H1 (cell line): Measurements from ENCODE around the gene SFMBT2.

Experiments used
- CEBPB ChIP-seq: IDR thresholded peaks from 2 replicates; pipeline ENCODE4 v1.6.1; 2012; ENCODE audit warnings: low read depth, low read length
- EZH2 ChIP-seq: fragments of 200-600 bp; sonication (generic); IDR thresholded peaks from 2 replicates; pipeline ENCODE4 v1.7.1; 2012; ENCODE audit warnings: low read depth, mild to moderate bottlenecking, moderate library complexity, low read length, inconsistent platforms; ENCODE audit not compliant: severe bottlenecking
- GTF2F1 ChIP-seq: IDR thresholded peaks from 2 replicates; pipeline ENCODE4 v1.6.1; 2012; ENCODE audit warnings: low read depth, low read length, improper control_type of control experiment, borderline replicate concordance
- PHF8 ChIP-seq: fragments of 200-600 bp; sonication (generic); conservative IDR thresholded peaks from 2 replicates; pipeline ENCODE4 v1.7.1; 2012; ENCODE audit warnings: low read depth, mild to moderate bottlenecking, inconsistent platforms, low read length, moderate library complexity
- POLR2A ChIP-seq, 2 experiments: IDR thresholded peaks; 1 replicate in 1 of 2; 2 replicates in 1 of 2; pipeline ENCODE4 v1.6.1; 2011; ENCODE audit warnings: low read depth in 2 of 2, low read length in 2 of 2, mild to moderate bottlenecking in 2 of 2; ENCODE audit errors: control extremely low read depth in 1 of 2
- TF ChIP-seq, protein P1 (sequence below), 3 experiments: IDR thresholded peaks; 1 replicate in 2 of 3; 2 replicates in 1 of 3; pipeline versions ENCODE4 v1.5.1 to v1.6.1; 2011; ENCODE audit warnings: low read length in 3 of 3, mild to moderate bottlenecking in 3 of 3, inconsistent platforms in 2 of 3, low read depth in 1 of 3, moderate library complexity in 1 of 3; ENCODE audit not compliant: insufficient read depth in 1 of 3; ENCODE audit errors: control extremely low read depth in 1 of 3

GRCh38 chr10:7235376-7235775, 175.5 kb downstream of the SFMBT2 start:
- TF ChIP-seq POLR2A (IDR thresholded peaks at IDR 0.05; ENCODE audit: control extremely low read depth in 1 of 2, low read depth in 2 of 2, low read length in 2 of 2) (no peak), GTF2F1 (no peak), CEBPB (no peak), PHF8 (no peak), EZH2 (no peak)
- TF ChIP-seq, protein P1, sequence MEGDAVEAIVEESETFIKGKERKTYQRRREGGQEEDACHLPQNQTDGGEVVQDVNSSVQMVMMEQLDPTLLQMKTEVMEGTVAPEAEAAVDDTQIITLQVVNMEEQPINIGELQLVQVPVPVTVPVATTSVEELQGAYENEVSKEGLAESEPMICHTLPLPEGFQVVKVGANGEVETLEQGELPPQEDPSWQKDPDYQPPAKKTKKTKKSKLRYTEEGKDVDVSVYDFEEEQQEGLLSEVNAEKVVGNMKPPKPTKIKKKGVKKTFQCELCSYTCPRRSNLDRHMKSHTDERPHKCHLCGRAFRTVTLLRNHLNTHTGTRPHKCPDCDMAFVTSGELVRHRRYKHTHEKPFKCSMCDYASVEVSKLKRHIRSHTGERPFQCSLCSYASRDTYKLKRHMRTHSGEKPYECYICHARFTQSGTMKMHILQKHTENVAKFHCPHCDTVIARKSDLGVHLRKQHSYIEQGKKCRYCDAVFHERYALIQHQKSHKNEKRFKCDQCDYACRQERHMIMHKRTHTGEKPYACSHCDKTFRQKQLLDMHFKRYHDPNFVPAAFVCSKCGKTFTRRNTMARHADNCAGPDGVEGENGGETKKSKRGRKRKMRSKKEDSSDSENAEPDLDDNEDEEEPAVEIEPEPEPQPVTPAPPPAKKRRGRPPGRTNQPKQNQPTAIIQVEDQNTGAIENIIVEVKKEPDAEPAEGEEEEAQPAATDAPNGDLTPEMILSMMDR (IDR thresholded peaks at IDR 0.05; ENCODE audit: control extremely low read depth in 1 of 3, insufficient read depth in 1 of 3, low read depth in 1 of 3, low read length in 3 of 3) = no peak
